Type B pancreatic cell (in vitro differentiated cells): Measurements from ENCODE around the gene ANKRD13B. TPM values are rescaled to one million over a fixed set of nuclear protein-coding genes. Genes with fewer than 3 reads are reported as not detected.

Experiments used
- DNase-seq: peaks from one replicate; pipeline ENCODE4 v3.0.0; 2021; ENCODE audit warnings: mixed read lengths; ENCODE audit not compliant: unreplicated experiment; ENCODE audit errors: extremely low spot score
- H3K27ac Mint-ChIP-seq: 2 replicates; pipeline ENCODE4 v1.8.0; 2021; ENCODE audit warnings: mild to moderate bottlenecking, mixed read lengths
- H3K27me3 Mint-ChIP-seq: 2 replicates; pipeline ENCODE4 v1.8.0; 2021; ENCODE audit warnings: mixed read lengths
- H3K36me3 Mint-ChIP-seq: 2 replicates; pipeline ENCODE4 v1.8.0; 2021; ENCODE audit warnings: mixed read lengths
- H3K4me1 Mint-ChIP-seq: one replicate; pipeline ENCODE4 v1.8.0; 2021; ENCODE audit warnings: mixed read lengths; ENCODE audit not compliant: unreplicated experiment
- H3K4me3 Mint-ChIP-seq: 2 replicates; pipeline ENCODE4 v1.8.0; 2021; ENCODE audit warnings: mild to moderate bottlenecking, mixed read lengths
- H3K9me3 Mint-ChIP-seq: 2 replicates; pipeline ENCODE4 v1.8.0; 2021; ENCODE audit warnings: mixed read lengths
- total RNA-seq: library from RNA; stranded (reverse); gene quantifications from 2 replicates; pipeline ENCODE4 v1.2.1, GENCODE V29; 2021; ENCODE audit warnings: low replicate concordance
- TF ChIP-seq, protein P1 (sequence below): fragments of 200-600 bp; sonication (generic); conservative IDR thresholded peaks from 2 replicates; pipeline ENCODE4 v1.5.0; 2021; ENCODE audit warnings: antibody characterized with exemption, mild to moderate bottlenecking

The ANKRD13B gene
- total RNA-seq, 1 donor from 2014 or later = 50.5 TPM

DNA sequence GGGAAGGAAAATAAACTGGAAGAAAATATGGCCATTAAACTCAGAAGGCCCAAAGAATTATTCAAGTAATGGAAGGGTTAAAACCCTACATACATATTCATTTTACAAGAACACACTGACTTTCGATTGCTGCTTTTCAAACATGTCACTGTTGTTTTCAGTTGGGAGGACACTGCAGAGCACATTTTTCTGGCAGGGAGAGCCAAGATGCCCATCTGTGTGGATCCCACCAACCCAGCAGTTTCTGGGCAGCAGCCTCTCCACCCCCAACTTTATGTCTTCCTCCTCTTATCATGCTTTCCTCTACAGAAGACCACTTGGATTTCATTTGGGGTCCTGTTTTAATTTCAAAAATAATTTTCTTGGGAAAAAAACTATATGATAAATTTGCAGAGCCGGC is 36.9 kb downstream of the ANKRD13B start:
- Mint-ChIP-seq H3K9me3 (no peaks in the 10 kb centered on the region), H3K27ac (no peak overlapping the region), H3K27me3 (no peaks in the 10 kb centered on the region), H3K36me3 (peaks cover 9% of the 10 kb centered on the region), H3K4me1 (peaks cover 5% of the 10 kb centered on the region), H3K4me3 (no peak overlapping the region)
- no peak for DNase-seq
- TF ChIP-seq, protein P1, sequence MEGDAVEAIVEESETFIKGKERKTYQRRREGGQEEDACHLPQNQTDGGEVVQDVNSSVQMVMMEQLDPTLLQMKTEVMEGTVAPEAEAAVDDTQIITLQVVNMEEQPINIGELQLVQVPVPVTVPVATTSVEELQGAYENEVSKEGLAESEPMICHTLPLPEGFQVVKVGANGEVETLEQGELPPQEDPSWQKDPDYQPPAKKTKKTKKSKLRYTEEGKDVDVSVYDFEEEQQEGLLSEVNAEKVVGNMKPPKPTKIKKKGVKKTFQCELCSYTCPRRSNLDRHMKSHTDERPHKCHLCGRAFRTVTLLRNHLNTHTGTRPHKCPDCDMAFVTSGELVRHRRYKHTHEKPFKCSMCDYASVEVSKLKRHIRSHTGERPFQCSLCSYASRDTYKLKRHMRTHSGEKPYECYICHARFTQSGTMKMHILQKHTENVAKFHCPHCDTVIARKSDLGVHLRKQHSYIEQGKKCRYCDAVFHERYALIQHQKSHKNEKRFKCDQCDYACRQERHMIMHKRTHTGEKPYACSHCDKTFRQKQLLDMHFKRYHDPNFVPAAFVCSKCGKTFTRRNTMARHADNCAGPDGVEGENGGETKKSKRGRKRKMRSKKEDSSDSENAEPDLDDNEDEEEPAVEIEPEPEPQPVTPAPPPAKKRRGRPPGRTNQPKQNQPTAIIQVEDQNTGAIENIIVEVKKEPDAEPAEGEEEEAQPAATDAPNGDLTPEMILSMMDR = no peak

DNA sequence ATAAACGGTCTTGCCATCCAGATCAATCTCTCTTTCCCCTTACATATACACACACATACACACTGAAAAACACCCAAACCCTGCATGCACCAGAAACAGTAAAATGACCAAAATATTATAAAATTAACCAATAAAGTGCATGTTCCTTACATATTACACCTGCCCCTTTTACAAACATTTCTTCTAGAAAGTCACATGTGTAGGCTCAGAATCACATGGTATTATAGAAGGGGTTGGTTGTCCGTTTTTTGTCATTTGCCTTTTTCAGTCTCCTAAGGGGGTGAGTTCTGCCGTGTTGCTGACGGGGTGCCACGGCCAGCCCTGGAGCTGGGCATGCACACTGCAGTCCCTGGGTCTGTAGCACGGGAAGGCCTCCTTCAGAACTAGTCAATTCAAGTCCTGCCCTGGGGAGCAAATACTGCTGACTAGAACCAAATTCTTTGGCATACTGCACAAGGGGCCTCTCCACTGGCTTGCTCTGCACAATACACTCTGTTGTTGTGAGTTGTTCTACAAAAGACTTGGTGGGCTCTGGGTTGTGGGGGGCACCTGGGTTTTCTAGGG is 37.8 kb downstream of the ANKRD13B start:
- H3K27ac Mint-ChIP-seq = no peak overlapping the region
- peaks cover 5% of the 10 kb centered on the region for H3K4me1 Mint-ChIP-seq
- H3K27me3 Mint-ChIP-seq = no peaks in the 10 kb centered on the region
- H3K4me3 Mint-ChIP-seq = no peak overlapping the region
- H3K36me3 Mint-ChIP-seq = peaks cover 9% of the 10 kb centered on the region
- no peak for DNase-seq
- TF ChIP-seq, protein P1 = no peak
- H3K9me3 Mint-ChIP-seq = no peaks in the 10 kb centered on the region

DNA sequence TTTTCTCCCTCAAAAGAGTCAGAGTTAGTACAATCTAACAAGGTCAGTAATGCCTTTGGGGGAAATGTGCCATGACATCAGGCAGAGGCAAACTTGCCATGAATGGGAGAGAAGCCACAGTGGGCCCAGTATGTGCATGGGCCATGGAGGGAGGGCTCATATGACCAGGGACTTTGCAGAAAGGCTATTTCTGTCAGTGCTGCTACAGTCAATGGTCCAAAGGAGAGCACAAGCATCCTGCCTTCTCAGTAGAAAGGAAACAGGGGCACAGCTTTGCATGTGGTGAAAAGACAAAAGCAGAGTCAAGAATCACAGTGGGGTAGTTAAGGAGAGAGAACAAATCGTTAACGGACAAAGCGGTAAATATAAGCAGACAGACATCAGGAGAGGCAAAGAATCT is 41.0 kb downstream of the ANKRD13B start:
- Mint-ChIP-seq H3K4me1 (peaks cover 5% of the 10 kb centered on the region), H3K4me3 (no peak overlapping the region), H3K9me3 (no peaks in the 10 kb centered on the region)

DNA sequence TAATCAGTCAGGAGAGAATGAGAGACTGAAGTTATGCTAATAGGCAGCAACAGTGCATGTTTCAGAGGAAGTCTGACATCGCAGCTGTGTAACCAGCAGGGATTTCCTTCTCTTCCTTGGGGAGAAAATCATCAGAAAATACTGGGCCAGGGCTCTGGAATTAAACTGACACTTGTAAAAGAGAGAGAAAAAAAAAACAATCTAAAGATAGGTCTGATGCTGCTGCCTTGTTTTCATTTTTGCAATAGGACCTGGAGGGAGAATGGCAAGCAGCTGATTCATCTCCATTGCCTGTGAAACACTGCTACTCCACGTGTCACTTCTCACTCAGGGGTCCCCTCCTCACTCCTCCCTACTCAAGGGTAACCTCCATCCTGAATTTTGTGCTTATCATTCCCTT is 47.5 kb downstream of the ANKRD13B start:
- peak overlapping the region; percentile 25 for H3K27ac Mint-ChIP-seq
- TF ChIP-seq, protein P1 = no peak
- no peaks in the 10 kb centered on the region for H3K27me3 Mint-ChIP-seq
- H3K4me1 Mint-ChIP-seq = peaks cover 34% of the 10 kb centered on the region
- H3K9me3 Mint-ChIP-seq = no peaks in the 10 kb centered on the region
- no peak for DNase-seq
- peaks cover 5% of the 10 kb centered on the region for H3K36me3 Mint-ChIP-seq
- no peak overlapping the region for H3K4me3 Mint-ChIP-seq

More for the DNA sequence above, 41.0 kb downstream of the ANKRD13B start:
- Mint-ChIP-seq H3K27ac (no peak overlapping the region), H3K36me3 (peaks cover 9% of the 10 kb centered on the region), H3K27me3 (no peaks in the 10 kb centered on the region)
- TF ChIP-seq, protein P1 = no peak
- no peak for DNase-seq

DNA sequence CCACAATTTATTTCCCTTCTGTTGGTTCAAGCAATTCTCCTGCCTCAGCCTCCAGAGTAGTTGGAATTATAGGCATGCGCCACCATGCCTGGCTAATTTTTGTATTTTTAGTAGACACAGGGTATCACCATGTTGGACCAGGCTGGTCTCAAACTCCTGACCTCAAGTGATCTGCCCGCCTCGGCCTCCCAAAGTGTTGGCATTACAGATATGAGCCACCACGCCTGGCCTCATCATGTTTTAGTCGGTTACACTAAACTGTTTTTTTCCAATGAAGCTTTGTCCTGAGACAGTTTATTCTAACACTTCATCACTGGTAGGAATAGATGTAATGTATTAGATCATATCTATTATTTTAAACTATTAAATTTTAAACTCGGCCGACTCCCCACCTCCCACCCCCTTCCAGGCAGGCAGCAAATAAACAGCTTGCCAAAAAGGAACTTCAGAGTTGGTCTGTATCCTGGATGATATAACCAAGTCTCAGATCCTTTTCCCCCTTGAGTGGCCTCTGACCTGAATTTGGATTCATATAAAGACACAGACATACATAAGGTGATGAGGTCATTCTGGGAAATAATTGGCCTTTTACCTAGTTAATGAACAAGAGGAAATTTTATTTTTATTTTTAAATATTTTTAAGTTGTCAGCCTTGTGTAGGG is 48.2 kb downstream of the ANKRD13B start:
- Mint-ChIP-seq H3K27me3 (no peaks in the 10 kb centered on the region), H3K4me3 (no peak overlapping the region), H3K27ac (peak overlapping the region; percentile 25), H3K4me1 (peaks cover 40% of the 10 kb centered on the region), H3K9me3 (no peaks in the 10 kb centered on the region), H3K36me3 (peaks cover 5% of the 10 kb centered on the region)
- TF ChIP-seq, protein P1 = no peak
- no peak for DNase-seq
